ENCODE results near the gene ARCN1.

The ARCN1 gene

GRCh38 chr11:118640332-118641154 is 68.3 kb downstream of the ARCN1 start:
- no peak for TF ChIP-seq CTCF (IDR thresholded peaks at IDR 0.05; ENCODE audit: insufficient read depth, missing control alignments)
- DNase-seq (ENCODE audit: insufficient read length, low spot score) = no peak
- no peak for FAIRE-seq

GRCh38 chr11:118641397-118642019 is 69.3 kb downstream of the ARCN1 start:
- TF ChIP-seq CTCF (IDR thresholded peaks at IDR 0.05; ENCODE audit: insufficient read depth, missing control alignments) = no peak
- no peak for FAIRE-seq
- DNase-seq (ENCODE audit: insufficient read length, low spot score) = no peak

GRCh38 chr11:118643142-118643994 is 71.2 kb downstream of the ARCN1 start:
- TF ChIP-seq CTCF (IDR thresholded peaks at IDR 0.05; ENCODE audit: insufficient read depth, missing control alignments) = no peak
- FAIRE-seq = no peak
- DNase-seq (ENCODE audit: insufficient read length, low spot score) = no peak

- DNase-seq (ENCODE audit: insufficient read length, low spot score) (no peak), FAIRE-seq (no peak)
- no peak for TF ChIP-seq CTCF (IDR thresholded peaks at IDR 0.05; ENCODE audit: insufficient read depth, missing control alignments)
Measured at GRCh38 chr11:118643995-118644345, 71.8 kb downstream of the ARCN1 start.

- FAIRE-seq = no peak
- no peak for DNase-seq (ENCODE audit: insufficient read length, low spot score)
- TF ChIP-seq CTCF (IDR thresholded peaks at IDR 0.05; ENCODE audit: insufficient read depth, missing control alignments) = no peak
Measured at GRCh38 chr11:118644496-118644895, 72.3 kb downstream of the ARCN1 start.

- no peak for FAIRE-seq
- TF ChIP-seq CTCF (IDR thresholded peaks at IDR 0.05; ENCODE audit: insufficient read depth, missing control alignments) = no peak
- no peak for DNase-seq (ENCODE audit: insufficient read length, low spot score)
Measured at GRCh38 chr11:118645066-118645715, 73.0 kb downstream of the ARCN1 start.

Data from D721Med (cell line).